ENCODE data around the gene TMCO1. TPM values are rescaled to one million over a fixed set of nuclear protein-coding genes. Genes with fewer than 3 reads are reported as not detected.

TMCO1 gene
- total RNA-seq, 4 donors from 2014 or later: 46.7 to 110 (median 49.2) TPM

DNA sequence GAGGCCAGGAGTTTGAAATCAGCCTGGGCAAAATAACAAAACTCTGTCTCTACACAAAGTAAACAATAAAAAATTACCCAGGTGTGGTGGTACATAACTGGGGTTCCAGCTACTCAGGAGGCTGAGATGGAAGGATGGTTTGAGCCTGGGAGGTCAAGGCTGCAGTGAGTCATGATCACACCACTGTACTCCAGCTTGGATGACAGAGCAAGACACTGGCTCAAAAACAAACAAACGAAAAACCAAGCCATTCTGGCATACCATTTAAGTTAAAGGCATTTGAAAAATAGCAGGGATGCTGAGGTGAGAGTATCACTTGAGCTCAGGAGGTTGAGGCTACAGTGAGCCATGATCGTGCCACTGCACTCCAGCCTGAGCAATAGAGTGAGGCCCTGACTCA lies 65.0 kb downstream of the TMCO1 start:
- TF ChIP-seq, protein P1, sequence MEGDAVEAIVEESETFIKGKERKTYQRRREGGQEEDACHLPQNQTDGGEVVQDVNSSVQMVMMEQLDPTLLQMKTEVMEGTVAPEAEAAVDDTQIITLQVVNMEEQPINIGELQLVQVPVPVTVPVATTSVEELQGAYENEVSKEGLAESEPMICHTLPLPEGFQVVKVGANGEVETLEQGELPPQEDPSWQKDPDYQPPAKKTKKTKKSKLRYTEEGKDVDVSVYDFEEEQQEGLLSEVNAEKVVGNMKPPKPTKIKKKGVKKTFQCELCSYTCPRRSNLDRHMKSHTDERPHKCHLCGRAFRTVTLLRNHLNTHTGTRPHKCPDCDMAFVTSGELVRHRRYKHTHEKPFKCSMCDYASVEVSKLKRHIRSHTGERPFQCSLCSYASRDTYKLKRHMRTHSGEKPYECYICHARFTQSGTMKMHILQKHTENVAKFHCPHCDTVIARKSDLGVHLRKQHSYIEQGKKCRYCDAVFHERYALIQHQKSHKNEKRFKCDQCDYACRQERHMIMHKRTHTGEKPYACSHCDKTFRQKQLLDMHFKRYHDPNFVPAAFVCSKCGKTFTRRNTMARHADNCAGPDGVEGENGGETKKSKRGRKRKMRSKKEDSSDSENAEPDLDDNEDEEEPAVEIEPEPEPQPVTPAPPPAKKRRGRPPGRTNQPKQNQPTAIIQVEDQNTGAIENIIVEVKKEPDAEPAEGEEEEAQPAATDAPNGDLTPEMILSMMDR (IDR thresholded peaks at IDR 0.05; ENCODE audit: low read depth): no peak

DNA sequence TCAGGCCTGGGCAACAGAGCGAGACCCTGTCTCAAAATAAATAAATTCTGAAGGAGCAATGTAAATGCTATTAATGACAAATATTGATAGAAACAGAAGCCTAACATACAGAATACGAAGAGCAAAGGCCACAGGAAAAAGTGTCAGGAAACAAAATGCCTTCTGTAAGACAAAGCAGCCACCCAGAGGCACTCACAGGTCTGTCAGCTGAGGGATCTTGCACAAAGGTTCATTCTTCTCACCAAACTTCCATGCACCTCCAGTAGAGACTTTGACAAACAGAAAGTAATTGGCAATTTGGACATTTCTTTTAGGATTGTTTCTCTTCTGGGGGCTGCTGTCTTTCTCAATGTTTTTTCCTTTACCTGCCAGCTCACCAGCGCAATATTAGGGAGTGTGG lies 69.1 kb downstream of the TMCO1 start:
- TF ChIP-seq, protein P1 (IDR thresholded peaks at IDR 0.05; ENCODE audit: low read depth): no peak

DNA sequence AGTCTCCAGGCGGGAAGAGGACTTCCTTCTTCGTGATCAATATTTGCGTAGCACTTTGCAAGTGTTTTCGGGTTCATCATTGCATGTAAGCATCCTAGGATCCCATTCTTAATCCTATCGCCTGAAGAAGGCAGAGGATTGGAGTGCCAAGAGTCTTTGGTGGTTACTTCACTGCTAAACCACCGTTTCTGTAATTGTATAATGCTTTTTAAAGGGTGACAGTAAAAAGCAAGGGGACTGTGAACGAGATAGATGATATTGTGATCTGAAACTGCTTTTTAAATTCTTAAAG lies 70.0 kb downstream of the TMCO1 start:
- TF ChIP-seq, protein P1 (IDR thresholded peaks at IDR 0.05; ENCODE audit: low read depth): no peak

DNA sequence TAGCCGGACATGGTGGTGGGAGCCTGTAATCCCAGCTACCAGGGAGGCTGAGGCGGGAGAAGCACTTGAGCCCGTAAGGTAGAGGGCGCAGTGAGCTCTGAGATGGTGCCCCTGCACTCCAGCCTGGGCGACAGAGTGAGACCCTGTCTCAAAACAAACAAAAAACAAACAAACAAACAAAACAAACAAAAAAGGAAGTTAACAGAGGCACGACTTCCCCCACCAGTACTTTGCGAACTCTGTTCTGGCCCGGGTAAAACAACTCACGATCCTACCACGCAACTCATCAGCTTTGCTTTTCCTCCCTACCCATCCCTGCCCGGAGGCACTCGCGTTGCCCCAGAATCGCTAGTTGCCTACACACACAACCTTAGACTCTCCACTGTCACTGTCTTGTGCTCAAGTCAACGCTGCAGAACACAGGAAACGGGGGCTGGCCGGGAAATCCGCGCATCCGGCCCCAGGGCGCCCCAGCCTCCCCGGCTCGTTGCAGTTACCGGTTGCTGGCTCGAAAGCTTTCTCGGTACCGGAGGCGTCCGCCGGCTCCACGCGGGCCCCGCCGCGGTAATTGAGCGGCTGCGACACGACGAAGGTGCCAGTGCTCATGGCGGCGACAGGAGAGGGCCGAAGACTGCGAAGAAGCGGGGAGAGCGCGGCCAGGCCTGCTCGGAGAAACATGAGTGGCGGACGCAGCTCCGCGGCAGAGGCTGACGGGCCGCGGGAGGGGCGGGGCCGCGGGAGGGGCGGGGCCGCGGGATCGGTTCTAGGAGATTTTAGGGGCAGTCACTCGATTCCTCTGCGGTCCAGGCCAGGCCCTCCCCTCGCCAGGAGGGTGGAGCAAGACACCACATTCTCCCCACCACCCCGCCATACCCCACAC lies 70.5 kb downstream of the TMCO1 start, which contains the start of gene ALDH9A1:
Gene ALDH9A1 (minus strand): TSS at position 682 of the 880 bp plus-strand sequence. CDS start 4 bp downstream, at position 678.
- TF ChIP-seq, protein P1 (IDR thresholded peaks at IDR 0.05; ENCODE audit: low read depth): no peak

DNA sequence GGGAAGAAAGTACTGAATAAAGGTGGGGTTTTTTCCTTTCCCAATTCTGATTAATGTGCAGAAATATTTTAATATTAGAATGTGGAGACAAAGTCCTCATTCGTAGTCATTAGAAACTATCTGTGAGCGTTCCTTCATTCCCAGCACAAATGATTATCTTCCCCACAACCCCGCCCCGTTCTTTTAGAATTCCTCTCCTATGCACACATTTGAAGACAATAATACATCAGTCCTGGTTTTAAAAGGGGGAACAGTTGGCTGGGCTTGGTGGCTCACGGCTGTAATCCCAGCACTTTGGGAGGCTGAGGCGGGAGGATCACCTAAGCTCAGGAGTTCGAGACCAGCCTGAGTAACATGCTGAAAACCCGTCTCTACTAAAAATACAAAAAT lies 71.2 kb downstream of the TMCO1 start:
- TF ChIP-seq, protein P1 (IDR thresholded peaks at IDR 0.05; ENCODE audit: low read depth): no peak

DNA sequence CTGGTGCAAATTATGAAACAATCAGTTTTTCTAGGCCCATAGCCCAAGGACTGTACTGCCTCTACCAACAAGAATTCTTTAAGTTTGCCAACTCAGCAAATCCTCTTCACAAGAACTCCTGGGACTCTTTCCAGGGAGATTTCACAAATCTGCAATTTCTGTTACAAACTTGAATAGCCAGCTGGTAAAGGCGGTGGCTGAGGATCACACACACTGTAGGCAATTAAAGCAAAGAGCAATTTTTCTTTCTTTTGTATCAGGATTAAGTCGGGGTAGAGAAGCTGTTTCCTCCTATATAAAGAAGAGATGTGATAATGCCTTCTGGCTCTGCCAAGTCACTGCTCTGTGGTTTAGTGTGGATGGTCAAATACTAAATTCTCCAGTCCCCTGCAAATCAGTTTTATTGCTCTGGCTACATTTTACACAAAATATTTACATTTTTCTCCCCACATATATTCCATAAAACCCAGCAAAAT lies 72.0 kb downstream of the TMCO1 start:
- TF ChIP-seq, protein P1 (IDR thresholded peaks at IDR 0.05; ENCODE audit: low read depth): no peak

DNA sequence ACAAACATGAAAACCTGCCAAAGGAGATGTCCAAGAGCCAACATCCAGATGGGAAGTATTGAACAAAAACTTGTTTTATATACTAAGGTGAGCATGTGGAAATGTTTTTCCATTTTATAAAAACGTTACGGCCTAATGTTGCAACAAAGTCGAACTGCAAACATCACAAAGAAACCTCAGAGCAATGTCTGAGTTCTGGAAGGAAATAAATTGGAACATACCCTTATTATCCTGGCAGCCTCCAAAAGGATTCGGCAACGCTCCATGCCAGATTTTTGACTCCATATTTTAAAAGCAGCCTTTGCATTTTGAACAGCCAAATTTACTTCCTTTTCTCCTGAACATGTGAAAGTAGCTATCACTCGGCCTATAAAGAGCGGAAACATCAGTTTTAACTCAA lies 73.6 kb downstream of the TMCO1 start:
- TF ChIP-seq, protein P1 (IDR thresholded peaks at IDR 0.05; ENCODE audit: low read depth): no peak
